Activated T-cell treated with anti-CD3 and anti-CD28 coated beads, Interleukin-2, amount 50 U/mL, for 4 hours (primary cell): ENCODE data around the gene KLHL12. TPM values are rescaled to one million over a fixed set of nuclear protein-coding genes. Genes with fewer than 3 reads are reported as not detected.
"Not testable (repeated sequence)": the region's sequence is repeated elsewhere in the genome, so short reads cannot be mapped to it uniquely, and the experiment has no call there.

Experiments
- ATAC-seq, 2 donors: fragments of 200-7000 bp; cut with Tn5 transposase; one replicate each; pipeline ENCODE4 v1.10.0; 2021
- DNase-seq: peaks from one replicate; pipeline ENCODE4 v3.0.0-alpha.2; 2020
- H3K27me3 Mint-ChIP-seq: one replicate; pipeline ENCODE4 v1.8.0; 2021; ENCODE audit warnings: low read depth, mixed read lengths
- H3K36me3 Mint-ChIP-seq: one replicate; pipeline ENCODE4 v1.8.0; 2022; ENCODE audit warnings: mixed read lengths; ENCODE audit not compliant: insufficient read depth
- H3K4me1 Mint-ChIP-seq: one replicate; pipeline ENCODE4 v1.8.0; 2021; ENCODE audit warnings: low read depth, mixed read lengths
- H3K4me3 Mint-ChIP-seq: one replicate; pipeline ENCODE4 v1.8.0; 2021; ENCODE audit warnings: mild to moderate bottlenecking, moderate library complexity, mixed read lengths
- H3K9me3 Mint-ChIP-seq: one replicate; pipeline ENCODE4 v1.8.0; 2021; ENCODE audit warnings: mixed read lengths
- total RNA-seq, 3 donors: library from RNA; stranded (reverse); gene quantifications; one replicate each; pipeline ENCODE4 v1.2.1, GENCODE V29; 2021

The KLHL12 gene
- total RNA-seq, 3 donors from 2014 or later = 31.1 to 32.5 (median 32.3) TPM

DNA sequence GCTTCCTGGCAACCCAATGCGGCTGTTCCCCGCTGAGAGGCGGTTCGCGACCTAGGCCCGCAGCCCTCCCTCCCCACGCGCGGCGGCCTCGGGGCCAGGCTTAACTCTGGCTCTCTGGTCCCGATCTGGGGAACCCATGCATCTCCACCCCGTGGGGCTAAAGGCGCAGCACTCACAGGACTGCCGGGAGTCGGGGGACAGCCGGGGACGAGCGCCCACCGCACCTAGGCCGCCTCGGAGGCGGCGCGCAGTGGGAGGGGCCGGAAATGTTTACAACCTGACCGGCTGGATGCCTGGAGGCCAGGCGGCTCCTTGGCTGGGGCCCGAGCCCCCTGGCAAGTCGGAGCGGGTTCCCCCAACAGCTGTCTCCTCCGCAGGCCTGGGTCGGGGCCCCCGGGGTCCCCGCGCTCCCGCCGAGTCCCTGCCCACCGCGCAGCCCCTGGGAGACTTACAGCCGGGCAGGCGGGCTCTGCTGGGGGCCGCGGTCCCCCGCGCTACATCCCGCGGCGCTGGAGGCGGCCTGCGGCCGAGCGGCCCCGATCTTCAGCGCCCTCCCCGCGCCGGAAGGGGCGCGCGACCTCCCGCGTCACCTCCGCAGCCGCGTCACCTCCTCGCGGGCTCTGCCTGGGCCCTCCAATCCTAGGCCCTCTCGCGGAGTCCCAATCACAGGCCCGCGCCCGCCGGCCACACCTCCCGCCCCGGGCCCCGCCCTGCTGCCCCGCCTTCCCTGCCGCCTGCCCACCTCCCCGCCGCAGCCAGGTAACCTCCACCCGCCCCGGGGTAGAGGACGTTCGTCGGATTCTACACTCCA lies 30.9 kb upstream of the KLHL12 start, which contains the start of gene ADIPOR1:
TSS of gene ADIPOR1 (minus strand) at position 580 of the 811 bp plus-strand sequence. CDS start 7,242 bp downstream, outside the sequence.
- ATAC-seq (peak; percentile 98 to 99), DNase-seq (peak; percentile 92)
- no peaks in the 10 kb centered on the region for H3K27me3 Mint-ChIP-seq
- peaks cover 47% of the 10 kb centered on the region for H3K4me1 Mint-ChIP-seq
- peaks cover 12% of the 10 kb centered on the region for H3K36me3 Mint-ChIP-seq
- H3K4me3 Mint-ChIP-seq = peak within 1 kb of the TSS; percentile 83
- no peaks in the 10 kb centered on the region for H3K9me3 Mint-ChIP-seq

DNA sequence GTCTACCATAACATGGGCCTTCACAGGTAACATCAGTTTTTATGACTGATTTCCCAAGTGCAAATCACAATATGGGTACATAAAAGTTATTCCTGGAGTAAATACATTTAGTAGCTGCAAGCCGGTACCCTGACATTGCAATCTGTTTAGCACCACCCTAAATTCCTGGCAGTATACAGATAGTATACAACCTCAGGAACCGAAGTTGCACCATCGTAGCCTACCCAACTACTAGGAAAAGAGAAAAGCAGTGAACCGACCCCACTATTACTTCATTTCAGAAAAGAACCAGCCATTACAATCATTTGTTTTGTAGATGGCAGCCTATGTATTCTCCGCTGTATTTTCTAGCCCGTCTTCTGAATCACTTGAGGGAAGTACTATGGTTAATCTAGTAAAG lies 29.9 kb upstream of the KLHL12 start:
- no peak for ATAC-seq
- Mint-ChIP-seq H3K36me3 (peaks cover 8% of the 10 kb centered on the region), H3K4me3 (peak overlapping the region; percentile 83), H3K4me1 (peaks cover 52% of the 10 kb centered on the region), H3K9me3 (no peaks in the 10 kb centered on the region), H3K27me3 (no peaks in the 10 kb centered on the region)
- no peak for DNase-seq

- ATAC-seq (no peak), DNase-seq (no peak)
- no peak overlapping the region for H3K4me3 Mint-ChIP-seq
- no peaks in the 10 kb centered on the region for H3K9me3 Mint-ChIP-seq
- peaks cover 15% of the 10 kb centered on the region for H3K36me3 Mint-ChIP-seq
- no peaks in the 10 kb centered on the region for H3K27me3 Mint-ChIP-seq
- H3K4me1 Mint-ChIP-seq = peaks cover 54% of the 10 kb centered on the region
Measured at GRCh38 chr1:202954057-202954745, 27.2 kb upstream of the KLHL12 start.

DNA sequence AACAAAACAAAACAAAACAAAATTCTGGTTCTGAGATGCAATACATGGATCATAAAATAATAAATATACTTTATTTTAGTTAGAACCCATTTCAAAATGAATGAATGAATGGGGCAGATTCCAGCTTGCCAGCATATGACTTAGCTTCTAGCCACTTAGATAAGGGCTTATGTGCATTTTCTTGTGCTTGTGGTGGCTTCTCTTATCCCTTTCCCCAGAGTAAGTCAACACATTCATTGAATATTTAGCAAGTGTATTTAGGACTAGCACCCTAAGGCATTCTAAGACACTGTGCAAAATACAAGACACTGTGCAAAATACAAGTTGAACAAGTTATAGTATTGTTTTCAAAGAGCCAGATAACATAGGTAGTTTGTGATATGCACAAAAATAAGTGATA lies 26.4 kb upstream of the KLHL12 start:
- ATAC-seq = no peak
- Mint-ChIP-seq H3K4me1 (peaks cover 48% of the 10 kb centered on the region), H3K4me3 (no peak overlapping the region)

GRCh38 chr1:202952818-202953217 lies 25.8 kb upstream of the KLHL12 start:
- Mint-ChIP-seq H3K4me3 (no peak overlapping the region), H3K9me3 (no peaks in the 10 kb centered on the region), H3K36me3 (peaks cover 23% of the 10 kb centered on the region), H3K4me1 (peaks cover 47% of the 10 kb centered on the region), H3K27me3 (no peaks in the 10 kb centered on the region)
- DNase-seq (no peak), ATAC-seq (peak; percentile 58 to 63)

More for the DNA sequence above, 26.4 kb upstream of the KLHL12 start:
- Mint-ChIP-seq H3K36me3 (peaks cover 18% of the 10 kb centered on the region), H3K27me3 (no peaks in the 10 kb centered on the region), H3K9me3 (no peaks in the 10 kb centered on the region)
- DNase-seq = no peak

GRCh38 chr1:202952099-202952498 lies 25.1 kb upstream of the KLHL12 start:
- H3K4me1 Mint-ChIP-seq = peaks cover 42% of the 10 kb centered on the region

GRCh38 chr1:202951437-202951836 lies 24.4 kb upstream of the KLHL12 start:
- Mint-ChIP-seq H3K4me1 (peaks cover 37% of the 10 kb centered on the region), H3K27me3 (no peaks in the 10 kb centered on the region), H3K36me3 (peaks cover 23% of the 10 kb centered on the region), H3K9me3 (no peaks in the 10 kb centered on the region), H3K4me3 (no peak overlapping the region)
- ATAC-seq (no peak), DNase-seq (no peak)

More at GRCh38 chr1:202952099-202952498, 25.1 kb upstream of the KLHL12 start:
- DNase-seq = no peak
- Mint-ChIP-seq H3K27me3 (no peaks in the 10 kb centered on the region), H3K36me3 (peaks cover 23% of the 10 kb centered on the region), H3K9me3 (no peaks in the 10 kb centered on the region), H3K4me3 (no peak overlapping the region)
- ATAC-seq = no peak

- DNase-seq = no peak
- Mint-ChIP-seq H3K27me3 (no peaks in the 10 kb centered on the region), H3K4me1 (no peaks in the 10 kb centered on the region), H3K4me3 (no peak overlapping the region), H3K9me3 (no peaks in the 10 kb centered on the region), H3K36me3 (peaks cover 52% of the 10 kb centered on the region)
- no peak for ATAC-seq
Measured at GRCh38 chr1:202945483-202945882, 18.4 kb upstream of the KLHL12 start.

DNA sequence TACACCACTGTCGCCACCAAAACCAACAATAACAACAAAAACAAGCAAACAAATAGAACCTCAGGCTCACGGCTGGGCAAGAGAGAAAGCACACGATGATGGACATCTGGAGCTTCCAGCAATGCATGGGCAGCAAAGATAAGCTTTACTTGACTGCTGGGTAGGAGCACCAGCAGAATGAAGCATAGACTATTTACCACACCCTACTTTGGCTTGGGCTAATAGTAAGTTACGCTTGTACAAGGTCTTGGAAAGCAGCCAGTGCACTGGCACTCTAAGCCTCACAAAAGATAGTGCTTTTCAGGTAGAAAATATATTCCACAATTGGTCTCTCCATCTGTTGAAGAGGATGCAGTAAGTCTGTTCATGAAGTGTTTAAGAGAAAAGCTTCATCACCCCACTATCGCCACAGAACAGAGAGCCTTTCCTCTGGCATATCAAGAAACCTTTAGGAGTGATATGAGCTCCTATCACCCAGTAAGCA lies 17.4 kb upstream of the KLHL12 start:
- Mint-ChIP-seq H3K4me3 (no peak overlapping the region), H3K9me3 (no peaks in the 10 kb centered on the region), H3K27me3 (no peaks in the 10 kb centered on the region), H3K4me1 (no peaks in the 10 kb centered on the region), H3K36me3 (peaks cover 48% of the 10 kb centered on the region)
- DNase-seq (no peak), ATAC-seq (no peak)

DNA sequence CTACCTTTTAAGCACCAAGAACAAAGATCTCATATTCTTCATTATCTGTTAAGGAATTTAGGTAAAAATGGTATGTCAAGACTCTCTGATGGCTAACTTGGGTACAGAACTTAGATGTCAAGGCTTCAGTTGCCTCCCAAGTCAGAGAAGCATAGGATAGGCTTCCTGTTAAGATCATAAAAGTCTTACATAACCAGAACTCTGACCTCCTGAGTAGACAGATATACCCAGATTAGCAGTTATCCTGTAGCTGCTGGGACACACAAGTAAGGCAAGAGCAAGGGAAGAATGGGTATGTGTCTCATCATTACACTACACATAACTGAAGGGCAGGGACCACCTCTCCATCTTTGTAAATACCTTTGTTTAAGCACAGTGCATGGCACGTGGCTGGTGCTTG lies 15.4 kb upstream of the KLHL12 start:
- Mint-ChIP-seq H3K9me3 (no peaks in the 10 kb centered on the region), H3K36me3 (peaks cover 41% of the 10 kb centered on the region), H3K4me3 (no peak overlapping the region), H3K4me1 (no peaks in the 10 kb centered on the region), H3K27me3 (no peaks in the 10 kb centered on the region)
- DNase-seq = no peak
- ATAC-seq = no peak

DNA sequence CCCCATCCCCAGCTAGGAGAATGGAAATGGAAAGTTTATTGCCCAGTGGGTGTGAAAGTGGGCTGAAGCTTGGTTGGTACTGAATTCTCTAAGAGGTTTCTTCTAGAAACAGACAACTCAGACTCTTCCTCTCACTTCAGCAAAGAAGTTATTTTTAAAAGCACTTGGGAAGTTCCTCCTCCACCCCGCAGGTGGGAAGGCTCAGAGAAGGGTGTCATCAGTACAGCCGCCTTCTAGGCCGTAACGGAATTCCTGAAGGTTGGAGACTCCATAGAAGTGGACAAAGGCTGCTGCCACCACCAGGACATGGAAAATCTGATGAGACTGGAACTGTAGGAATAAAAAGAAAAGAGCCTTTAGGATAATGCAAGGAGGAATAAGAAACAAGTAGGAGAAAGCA lies 14.3 kb upstream of the KLHL12 start:
- no peak for ATAC-seq
- DNase-seq = no peak
- no peaks in the 10 kb centered on the region for H3K9me3 Mint-ChIP-seq
- peaks cover 40% of the 10 kb centered on the region for H3K36me3 Mint-ChIP-seq
- H3K4me3 Mint-ChIP-seq = no peak overlapping the region
- H3K27me3 Mint-ChIP-seq = no peaks in the 10 kb centered on the region
- no peaks in the 10 kb centered on the region for H3K4me1 Mint-ChIP-seq

- Mint-ChIP-seq H3K36me3 (peaks cover 34% of the 10 kb centered on the region), H3K9me3 (no peaks in the 10 kb centered on the region), H3K4me3 (no peak overlapping the region), H3K4me1 (no peaks in the 10 kb centered on the region), H3K27me3 (no peaks in the 10 kb centered on the region)
- ATAC-seq = no peak
- DNase-seq = no peak
Measured at GRCh38 chr1:202940561-202940960, 13.5 kb upstream of the KLHL12 start.

- Mint-ChIP-seq H3K36me3 (peaks cover 20% of the 10 kb centered on the region), H3K9me3 (no peaks in the 10 kb centered on the region), H3K4me1 (peaks cover 7% of the 10 kb centered on the region), H3K4me3 (no peak overlapping the region), H3K27me3 (peaks cover 10% of the 10 kb centered on the region)
- no peak for DNase-seq
- ATAC-seq = no peak
Measured at GRCh38 chr1:202938287-202938925, 11.4 kb upstream of the KLHL12 start.

DNA sequence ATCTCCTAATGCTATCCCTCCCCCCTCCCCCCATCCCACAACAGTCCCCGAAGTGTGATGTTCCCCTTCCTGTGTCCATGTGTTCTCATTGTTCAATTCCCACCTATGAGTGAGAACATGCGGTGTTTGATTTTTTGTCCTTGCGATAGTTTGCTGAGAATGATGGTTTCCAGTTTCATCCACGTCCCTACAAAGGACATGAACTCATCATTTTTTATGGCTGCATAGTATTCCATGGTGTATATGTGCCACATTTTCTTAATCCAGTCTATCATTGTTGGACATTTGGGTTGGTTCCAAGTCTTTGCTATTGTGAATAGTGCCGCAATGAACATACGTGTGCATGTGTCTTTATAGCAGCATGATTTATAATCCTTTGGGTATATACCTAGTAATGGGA lies 9.4 kb upstream of the KLHL12 start:
- not testable (repeated sequence) for H3K4me1 Mint-ChIP-seq, H3K4me3 Mint-ChIP-seq, H3K9me3 Mint-ChIP-seq, DNase-seq, ATAC-seq
- Mint-ChIP-seq H3K27me3 (peaks cover 15% of the 10 kb centered on the region), H3K36me3 (peaks cover 10% of the 10 kb centered on the region)
